ENCODE measurements around the gene TBC1D21. TPM values are rescaled to one million over a fixed set of nuclear protein-coding genes. Genes with fewer than 3 reads are reported as not detected.

TBC1D21 gene
- total RNA-seq, 1 donor from 2014 or later = not detected

GRCh38 chr15:73889762-73890124, 16.4 kb downstream of the TBC1D21 start:
- no peak for FAIRE-seq
- H4K20me1 ChIP-seq (ENCODE audit: insufficient read depth, low read length) = no peaks in the 10 kb centered on the region
- no peaks in the 10 kb centered on the region for H3K4me1 Mint-ChIP-seq (ENCODE audit: low read depth, unreplicated experiment)
- no peak overlapping the region for H3K9ac ChIP-seq (ENCODE audit: low read length)
- H3K36me3 Mint-ChIP-seq (ENCODE audit: low read depth, unreplicated experiment) = peaks cover 7% of the 10 kb centered on the region
- no peaks in the 10 kb centered on the region for H3K4me1 ChIP-seq (ENCODE audit: insufficient read depth, low read length)
- H3K27ac Mint-ChIP-seq (ENCODE audit: unreplicated experiment) = no peak overlapping the region
- no peaks in the 10 kb centered on the region for H3K9me3 ChIP-seq (ENCODE audit: insufficient read depth, low read depth, low read length)
- H3K4me2 ChIP-seq (ENCODE audit: low read length) = no peak overlapping the region
- no peak for DNase-seq (ENCODE audit: low read depth)
- H3K27ac ChIP-seq (ENCODE audit: low read depth, low read length) = no peak overlapping the region
- H3K4me3 Mint-ChIP-seq (ENCODE audit: unreplicated experiment) = no peak overlapping the region
- H3K36me3 ChIP-seq (ENCODE audit: insufficient read depth, low read length) = no peaks in the 10 kb centered on the region
- peaks cover 8% of the 10 kb centered on the region for H3K27me3 ChIP-seq (ENCODE audit: insufficient read depth, low read length)
- H3K27me3 Mint-ChIP-seq (ENCODE audit: low read depth, unreplicated experiment) = peaks cover 58% of the 10 kb centered on the region
- H2AFZ ChIP-seq (ENCODE audit: low read depth, low read length) = no peak overlapping the region
- peaks cover 7% of the 10 kb centered on the region for H3K9me3 Mint-ChIP-seq (ENCODE audit: unreplicated experiment)
- no peak overlapping the region for H3K4me3 ChIP-seq (ENCODE audit: insufficient read depth, low read depth, low read length)
- no peaks in the 10 kb centered on the region for H3K79me2 ChIP-seq (ENCODE audit: insufficient read depth, low read length)
- TF ChIP-seq CTCF (IDR thresholded peaks at IDR 0.05; ENCODE audit: insufficient read depth, low read depth, low read length) (no peak), EZH2 (IDR thresholded peaks at IDR 0.05; ENCODE audit: insufficient read depth, low read length) (no peak)

- H2AFZ ChIP-seq (ENCODE audit: low read depth, low read length) = no peak overlapping the region
- H3K4me2 ChIP-seq (ENCODE audit: low read length) = no peak overlapping the region
- DNase-seq (ENCODE audit: low read depth) (no peak), FAIRE-seq (no peak)
- peaks cover 2% of the 10 kb centered on the region for H3K4me1 Mint-ChIP-seq (ENCODE audit: low read depth, unreplicated experiment)
- H3K27me3 Mint-ChIP-seq (ENCODE audit: low read depth, unreplicated experiment) = peaks cover 48% of the 10 kb centered on the region
- peaks cover 7% of the 10 kb centered on the region for H3K36me3 Mint-ChIP-seq (ENCODE audit: low read depth, unreplicated experiment)
- no peak overlapping the region for H3K9ac ChIP-seq (ENCODE audit: low read length)
- no peak overlapping the region for H3K4me3 Mint-ChIP-seq (ENCODE audit: unreplicated experiment)
- peaks cover 7% of the 10 kb centered on the region for H3K9me3 Mint-ChIP-seq (ENCODE audit: unreplicated experiment)
- H3K27ac Mint-ChIP-seq (ENCODE audit: unreplicated experiment) = no peak overlapping the region
- H3K79me2 ChIP-seq (ENCODE audit: insufficient read depth, low read length) = no peaks in the 10 kb centered on the region
- no peak overlapping the region for H3K4me3 ChIP-seq (ENCODE audit: insufficient read depth, low read depth, low read length)
- no peaks in the 10 kb centered on the region for H4K20me1 ChIP-seq (ENCODE audit: insufficient read depth, low read length)
- H3K36me3 ChIP-seq (ENCODE audit: insufficient read depth, low read length) = no peaks in the 10 kb centered on the region
- H3K9me3 ChIP-seq (ENCODE audit: insufficient read depth, low read depth, low read length) = no peaks in the 10 kb centered on the region
- H3K4me1 ChIP-seq (ENCODE audit: insufficient read depth, low read length) = no peaks in the 10 kb centered on the region
- H3K27ac ChIP-seq (ENCODE audit: low read depth, low read length) = no peak overlapping the region
- TF ChIP-seq EZH2 (IDR thresholded peaks at IDR 0.05; ENCODE audit: insufficient read depth, low read length) (no peak), CTCF (IDR thresholded peaks at IDR 0.05; ENCODE audit: insufficient read depth, low read depth, low read length) (no peak)
- peaks cover 8% of the 10 kb centered on the region for H3K27me3 ChIP-seq (ENCODE audit: insufficient read depth, low read length)
Observed at GRCh38 chr15:73891328-73892315, 18.3 kb downstream of the TBC1D21 start.

Measured in astrocyte (in vitro differentiated cells and primary cell).